PC-9 (cell line): ENCODE results near the gene SUSD3. TPM values are rescaled to one million over a fixed set of nuclear protein-coding genes. Genes with fewer than 3 reads are reported as not detected.

Experiments used
- BruUV-seq: library from RNA; stranded (reverse); fragments of 400-500 nt; replicated peaks from 2 replicates; lab custom pipeline; 2021; lab: Mats Ljungman, UMichigan
- CTCF ChIA-PET: fragments of 300-600 bp; sonication (Branson Sonifier 250); formaldehyde crosslinking; loops from one replicate; lab custom pipeline; 2022; ENCODE audit warnings: antibody characterized with exemption; lab: Charles Lee
- POLR2A ChIA-PET: fragments of 300-600 bp; sonication (Branson Sonifier 250); formaldehyde crosslinking; loops from one replicate; lab custom pipeline; 2022; ENCODE audit warnings: antibody characterized with exemption; ENCODE audit not compliant: unreplicated experiment; lab: Charles Lee
- DNase-seq, 2 experiments: peaks; one replicate each; pipeline versions ENCODE4 v3.0.0 to v3.0.0-alpha.2; 2015 to 2022; ENCODE audit warnings: mixed read lengths in 1 of 2
- H2AFZ ChIP-seq: fragments of 200-600 bp; sonication (generic); 2 replicates; pipeline ENCODE4 v1.8.1; 2017; ENCODE audit warnings: antibody characterized with exemption
- H3F3A ChIP-seq: fragments of 200-600 bp; sonication (generic); 2 replicates; pipeline ENCODE4 v1.8.1; 2017; ENCODE audit warnings: antibody characterized with exemption, mild to moderate bottlenecking, low read depth; ENCODE audit not compliant: insufficient read depth
- H3K27ac ChIP-seq: fragments of 200-600 bp; sonication (generic); 2 replicates; pipeline ENCODE4 v1.6.1; 2016; ENCODE audit warnings: mixed run types
- H3K27me3 ChIP-seq: fragments of 200-600 bp; sonication (generic); 2 replicates; pipeline ENCODE4 v1.6.1; 2016; ENCODE audit warnings: low read depth, mixed run types; ENCODE audit not compliant: insufficient read depth
- H3K36me3 ChIP-seq: fragments of 200-600 bp; sonication (generic); 2 replicates; pipeline ENCODE4 v1.6.1; 2016; ENCODE audit warnings: low read depth, mixed run types
- H3K4me1 ChIP-seq: fragments of 200-600 bp; sonication (generic); replicated peaks from 2 replicates; pipeline ENCODE4 v1.6.1; 2016; ENCODE audit warnings: mixed run types; ENCODE audit not compliant: insufficient read depth
- H3K4me2 ChIP-seq: fragments of 200-600 bp; sonication (generic); 2 replicates; pipeline ENCODE4 v1.6.1; 2017; ENCODE audit warnings: mixed run types
- H3K4me3 ChIP-seq: fragments of 200-600 bp; sonication (generic); 2 replicates; pipeline ENCODE4 v1.6.1; 2016; ENCODE audit warnings: mixed run types
- H3K79me2 ChIP-seq: fragments of 200-600 bp; sonication (generic); 2 replicates; pipeline ENCODE4 v1.6.1; 2017; ENCODE audit warnings: low read depth, mixed run types
- H3K9me2 ChIP-seq: fragments of 200-600 bp; sonication (generic); 2 replicates; pipeline ENCODE4 v1.8.1; 2017; ENCODE audit warnings: mild to moderate bottlenecking; ENCODE audit not compliant: insufficient read depth
- H3K9me3 ChIP-seq: fragments of 200-600 bp; sonication (generic); 2 replicates; pipeline ENCODE4 v1.8.1; 2016; ENCODE audit warnings: low read depth; ENCODE audit not compliant: insufficient read depth
- H4K20me1 ChIP-seq: fragments of 200-600 bp; sonication (generic); 2 replicates; pipeline ENCODE4 v1.8.1; 2017; ENCODE audit not compliant: insufficient read depth
- CTCF ChIP-seq: fragments of 200-600 bp; sonication (generic); conservative IDR thresholded peaks from 2 replicates; pipeline ENCODE4 v1.6.1; 2017; ENCODE audit warnings: mixed run types, antibody characterized with exemption, mild to moderate bottlenecking, moderate library complexity
- EZH2 ChIP-seq: fragments of 200-600 bp; sonication (generic); IDR thresholded peaks from 2 replicates; pipeline ENCODE4 v1.8.0; 2017; ENCODE audit warnings: antibody characterized with exemption, low read depth
- intact Hi-C: fragments of 100-400 bp; cut with micrococcal nuclease; formaldehyde crosslinking; loops from one replicate; pipeline ENCODE4 v1.10.0; 2022; ENCODE audit not compliant: unreplicated experiment
- total RNA-seq: library from RNA; stranded (reverse); gene quantifications from 2 replicates; pipeline ENCODE4 v1.2.3, GENCODE V29; 2021

The SUSD3 gene
- total RNA-seq, 1 experiment from 2014 or later: 8.4 TPM

GRCh38 chr9:93049491-93049890 lies 9.0 kb upstream of the SUSD3 start:
- intact Hi-C loops: no loop called here
- Histone ChIP-seq H4K20me1 (no peaks in the 10 kb centered on the region), H3K9me3 (no peaks in the 10 kb centered on the region), H3K9me2 (no peaks in the 10 kb centered on the region), H3K27me3 (no peaks in the 10 kb centered on the region), H2AFZ (no peak overlapping the region), H3K27ac (no peak overlapping the region), H3K36me3 (no peaks in the 10 kb centered on the region), H3F3A (0 out of 2 replicates have a peak, but pooled peaks cover 5% of the 10 kb centered on the region), H3K4me2 (no peak overlapping the region), H3K4me1 (no peaks in the 10 kb centered on the region), H3K4me3 (no peak overlapping the region), H3K79me2 (no peaks in the 10 kb centered on the region)
- no peak for DNase-seq
- BruUV-seq: no TSS peak
- ChIA-PET CTCF (interaction anchor here (0.6 kb wide), 1 partner anchor 172 kb away, joined by 5 read pairs; no protein-coding TSS in a partner anchor), POLR2A (no interaction called here)
- TF ChIP-seq EZH2: no peak
- TF ChIP-seq CTCF: no peak

- no peaks in the 10 kb centered on the region for H3K36me3 ChIP-seq
Observed at GRCh38 chr9:93050231-93050630, 8.3 kb upstream of the SUSD3 start.

GRCh38 chr9:93051680-93052089 lies 6.8 kb upstream of the SUSD3 start:
- H3K4me1 ChIP-seq: no peaks in the 10 kb centered on the region
- H4K20me1 ChIP-seq: no peaks in the 10 kb centered on the region
- H3K4me3 ChIP-seq: no peak overlapping the region
- ChIA-PET POLR2A (no interaction called here), CTCF (interaction anchor here (0.6 kb wide), 2 partner anchors 103 to 635 kb away, joined by 4 to 5 read pairs; no protein-coding TSS in a partner anchor)
- no peaks in the 10 kb centered on the region for H3K9me2 ChIP-seq
- no peaks in the 10 kb centered on the region for H3K9me3 ChIP-seq
- no peak overlapping the region for H3K4me2 ChIP-seq
- no peak overlapping the region for H3K27ac ChIP-seq
- no peak for TF ChIP-seq CTCF
- no peak for TF ChIP-seq EZH2
- H3K27me3 ChIP-seq: no peaks in the 10 kb centered on the region
- DNase-seq: no peak
- H3K79me2 ChIP-seq: no peaks in the 10 kb centered on the region
- no peak overlapping the region for H2AFZ ChIP-seq
- BruUV-seq: no TSS peak
- no peaks in the 10 kb centered on the region for H3K36me3 ChIP-seq
- intact Hi-C loops: no loop called here
- 0 out of 2 replicates have a peak, but pooled peaks cover 5% of the 10 kb centered on the region for H3F3A ChIP-seq

More at GRCh38 chr9:93050231-93050630, 8.3 kb upstream of the SUSD3 start:
- TF ChIP-seq CTCF: no peak
- TF ChIP-seq EZH2: no peak
- Histone ChIP-seq H3K27me3 (no peaks in the 10 kb centered on the region), H3K9me3 (no peaks in the 10 kb centered on the region), H2AFZ (no peak overlapping the region), H3K27ac (no peak overlapping the region), H3K4me1 (no peaks in the 10 kb centered on the region), H3F3A (0 out of 2 replicates have a peak, but pooled peaks cover 5% of the 10 kb centered on the region), H3K4me3 (no peak overlapping the region), H3K79me2 (no peaks in the 10 kb centered on the region), H3K4me2 (no peak overlapping the region), H3K9me2 (no peaks in the 10 kb centered on the region), H4K20me1 (no peaks in the 10 kb centered on the region)
- DNase-seq: no peak
- POLR2A ChIA-PET: no interaction called here
- no TSS peak for BruUV-seq
- intact Hi-C loops: no loop called here
- CTCF ChIA-PET: no interaction called here
